ENCODE data around the gene ATM.
A peak's percentile ranks its signal among the peaks of the same experiment; 100 is the strongest.

The ATM gene, protein sequence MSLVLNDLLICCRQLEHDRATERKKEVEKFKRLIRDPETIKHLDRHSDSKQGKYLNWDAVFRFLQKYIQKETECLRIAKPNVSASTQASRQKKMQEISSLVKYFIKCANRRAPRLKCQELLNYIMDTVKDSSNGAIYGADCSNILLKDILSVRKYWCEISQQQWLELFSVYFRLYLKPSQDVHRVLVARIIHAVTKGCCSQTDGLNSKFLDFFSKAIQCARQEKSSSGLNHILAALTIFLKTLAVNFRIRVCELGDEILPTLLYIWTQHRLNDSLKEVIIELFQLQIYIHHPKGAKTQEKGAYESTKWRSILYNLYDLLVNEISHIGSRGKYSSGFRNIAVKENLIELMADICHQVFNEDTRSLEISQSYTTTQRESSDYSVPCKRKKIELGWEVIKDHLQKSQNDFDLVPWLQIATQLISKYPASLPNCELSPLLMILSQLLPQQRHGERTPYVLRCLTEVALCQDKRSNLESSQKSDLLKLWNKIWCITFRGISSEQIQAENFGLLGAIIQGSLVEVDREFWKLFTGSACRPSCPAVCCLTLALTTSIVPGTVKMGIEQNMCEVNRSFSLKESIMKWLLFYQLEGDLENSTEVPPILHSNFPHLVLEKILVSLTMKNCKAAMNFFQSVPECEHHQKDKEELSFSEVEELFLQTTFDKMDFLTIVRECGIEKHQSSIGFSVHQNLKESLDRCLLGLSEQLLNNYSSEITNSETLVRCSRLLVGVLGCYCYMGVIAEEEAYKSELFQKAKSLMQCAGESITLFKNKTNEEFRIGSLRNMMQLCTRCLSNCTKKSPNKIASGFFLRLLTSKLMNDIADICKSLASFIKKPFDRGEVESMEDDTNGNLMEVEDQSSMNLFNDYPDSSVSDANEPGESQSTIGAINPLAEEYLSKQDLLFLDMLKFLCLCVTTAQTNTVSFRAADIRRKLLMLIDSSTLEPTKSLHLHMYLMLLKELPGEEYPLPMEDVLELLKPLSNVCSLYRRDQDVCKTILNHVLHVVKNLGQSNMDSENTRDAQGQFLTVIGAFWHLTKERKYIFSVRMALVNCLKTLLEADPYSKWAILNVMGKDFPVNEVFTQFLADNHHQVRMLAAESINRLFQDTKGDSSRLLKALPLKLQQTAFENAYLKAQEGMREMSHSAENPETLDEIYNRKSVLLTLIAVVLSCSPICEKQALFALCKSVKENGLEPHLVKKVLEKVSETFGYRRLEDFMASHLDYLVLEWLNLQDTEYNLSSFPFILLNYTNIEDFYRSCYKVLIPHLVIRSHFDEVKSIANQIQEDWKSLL (N-terminal part only)

DNA sequence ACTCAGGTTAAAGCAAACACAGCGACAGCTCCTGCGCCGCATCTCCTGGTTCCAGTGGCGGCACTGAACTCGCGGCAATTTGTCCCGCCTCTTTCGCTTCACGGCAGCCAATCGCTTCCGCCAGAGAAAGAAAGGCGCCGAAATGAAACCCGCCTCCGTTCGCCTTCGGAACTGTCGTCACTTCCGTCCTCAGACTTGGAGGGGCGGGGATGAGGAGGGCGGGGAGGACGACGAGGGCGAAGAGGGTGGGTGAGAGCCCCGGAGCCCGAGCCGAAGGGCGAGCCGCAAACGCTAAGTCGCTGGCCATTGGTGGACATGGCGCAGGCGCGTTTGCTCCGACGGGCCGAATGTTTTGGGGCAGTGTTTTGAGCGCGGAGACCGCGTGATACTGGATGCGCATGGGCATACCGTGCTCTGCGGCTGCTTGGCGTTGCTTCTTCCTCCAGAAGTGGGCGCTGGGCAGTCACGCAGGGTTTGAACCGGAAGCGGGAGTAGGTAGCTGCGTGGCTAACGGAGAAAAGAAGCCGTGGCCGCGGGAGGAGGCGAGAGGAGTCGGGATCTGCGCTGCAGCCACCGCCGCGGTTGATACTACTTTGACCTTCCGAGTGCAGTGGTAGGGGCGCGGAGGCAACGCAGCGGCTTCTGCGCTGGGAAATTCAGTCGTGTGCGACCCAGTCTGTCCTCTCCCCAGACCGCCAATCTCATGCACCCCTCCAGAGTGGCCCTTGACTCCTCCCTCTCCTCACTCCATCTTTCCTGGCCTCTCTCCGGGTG lies at the start of gene ATM, which contains the start of gene NPAT:
TSS of gene ATM (plus strand) at position 494 of the 774 bp plus-strand sequence. CDS start 4,558 bp downstream, outside the sequence.
TSS of gene NPAT (minus strand) at position 65 of the 774 bp plus-strand sequence. CDS start 102 bp downstream, outside the sequence.
- in situ Hi-C loops (cut with HindIII; ENCODE audit: low sequenced_read_pairs) = loop anchor here (5.0 kb wide), 1 partner anchor 35 kb away; no protein-coding TSS in a partner anchor
- peak within 1 kb of the TSS; percentile 84 for H3K4me3 ChIP-seq (ENCODE audit: low read depth, low read length)
- DNase-seq (ENCODE audit: low read depth) = peak; percentile 98
- TF ChIP-seq, protein P1, sequence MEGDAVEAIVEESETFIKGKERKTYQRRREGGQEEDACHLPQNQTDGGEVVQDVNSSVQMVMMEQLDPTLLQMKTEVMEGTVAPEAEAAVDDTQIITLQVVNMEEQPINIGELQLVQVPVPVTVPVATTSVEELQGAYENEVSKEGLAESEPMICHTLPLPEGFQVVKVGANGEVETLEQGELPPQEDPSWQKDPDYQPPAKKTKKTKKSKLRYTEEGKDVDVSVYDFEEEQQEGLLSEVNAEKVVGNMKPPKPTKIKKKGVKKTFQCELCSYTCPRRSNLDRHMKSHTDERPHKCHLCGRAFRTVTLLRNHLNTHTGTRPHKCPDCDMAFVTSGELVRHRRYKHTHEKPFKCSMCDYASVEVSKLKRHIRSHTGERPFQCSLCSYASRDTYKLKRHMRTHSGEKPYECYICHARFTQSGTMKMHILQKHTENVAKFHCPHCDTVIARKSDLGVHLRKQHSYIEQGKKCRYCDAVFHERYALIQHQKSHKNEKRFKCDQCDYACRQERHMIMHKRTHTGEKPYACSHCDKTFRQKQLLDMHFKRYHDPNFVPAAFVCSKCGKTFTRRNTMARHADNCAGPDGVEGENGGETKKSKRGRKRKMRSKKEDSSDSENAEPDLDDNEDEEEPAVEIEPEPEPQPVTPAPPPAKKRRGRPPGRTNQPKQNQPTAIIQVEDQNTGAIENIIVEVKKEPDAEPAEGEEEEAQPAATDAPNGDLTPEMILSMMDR (IDR thresholded peaks at IDR 0.05; ENCODE audit: low read depth, low read length, missing control alignments) = peak; percentile 84

DNA sequence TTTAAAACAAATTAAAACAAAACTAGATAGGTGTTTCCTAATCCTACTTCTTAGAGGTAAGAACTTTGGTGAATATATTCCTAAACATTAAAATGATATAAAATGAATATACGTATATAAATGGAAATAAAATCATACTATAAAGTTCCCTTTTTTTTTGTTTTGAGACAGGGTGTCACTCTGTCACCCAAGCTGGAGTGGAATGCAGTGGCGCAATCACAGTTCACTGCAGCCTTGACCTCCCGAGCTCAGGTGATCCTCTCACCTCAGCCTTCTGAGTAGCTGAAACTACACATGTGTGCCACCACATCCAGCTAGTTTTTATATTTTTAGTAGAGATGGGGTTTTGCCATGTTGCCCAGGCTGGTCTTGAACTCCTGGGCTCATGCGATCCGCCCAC lies 45.3 kb upstream of the ATM start:
- no peak overlapping the region for H3K4me3 ChIP-seq (ENCODE audit: low read depth, low read length)
- TF ChIP-seq, protein P1 (IDR thresholded peaks at IDR 0.05; ENCODE audit: low read depth, low read length, missing control alignments) = no peak
- in situ Hi-C loops (cut with HindIII; ENCODE audit: low sequenced_read_pairs) = no loop called here
- DNase-seq (ENCODE audit: low read depth) = no peak

DNA sequence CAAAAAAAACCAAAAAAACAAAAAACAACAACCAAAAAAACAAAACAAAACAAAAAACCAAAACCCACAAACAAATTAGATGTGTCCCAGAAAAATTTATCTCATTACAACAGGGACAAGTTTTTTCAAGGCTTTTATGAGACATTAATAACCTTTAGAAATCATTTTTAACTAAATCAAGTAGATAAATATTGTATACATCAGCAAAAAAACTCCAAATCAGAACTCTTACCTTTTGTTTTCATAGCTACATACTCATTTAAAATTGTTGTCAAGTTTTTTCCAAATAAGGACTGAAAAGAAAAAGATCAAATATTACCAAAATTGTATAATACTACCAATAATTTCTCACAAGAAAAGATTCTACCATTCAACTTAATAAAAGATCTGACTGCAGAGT lies 29.1 kb upstream of the ATM start:
- no peak overlapping the region for H3K4me3 ChIP-seq (ENCODE audit: low read depth, low read length)
- TF ChIP-seq, protein P1 (IDR thresholded peaks at IDR 0.05; ENCODE audit: low read depth, low read length, missing control alignments) = no peak
- in situ Hi-C loops (cut with HindIII; ENCODE audit: low sequenced_read_pairs) = no loop called here

DNA sequence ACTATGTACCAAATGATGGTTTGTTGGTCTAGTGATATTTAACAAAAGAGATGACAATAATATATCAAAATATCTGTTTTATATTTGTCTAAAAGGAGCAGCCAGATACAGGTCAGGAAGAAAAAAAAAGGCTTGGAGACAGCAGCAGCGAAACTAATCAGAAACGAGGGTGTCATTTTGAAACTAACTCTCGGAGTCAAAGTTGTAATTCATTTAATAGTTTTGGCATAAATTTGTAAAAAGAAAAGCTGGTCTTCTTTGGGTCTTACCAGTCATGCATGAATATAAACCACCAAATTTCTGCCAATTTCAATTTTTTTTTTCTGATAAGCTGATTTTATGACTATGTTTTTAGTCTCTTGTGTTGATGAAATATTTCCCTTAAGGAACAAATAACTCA lies 26.0 kb upstream of the ATM start:
- in situ Hi-C loops (cut with HindIII; ENCODE audit: low sequenced_read_pairs) = no loop called here
- TF ChIP-seq, protein P1 (IDR thresholded peaks at IDR 0.05; ENCODE audit: low read depth, low read length, missing control alignments) = no peak
- DNase-seq (ENCODE audit: low read depth) = no peak
- H3K4me3 ChIP-seq (ENCODE audit: low read depth, low read length) = no peak overlapping the region

More for the DNA sequence above, 29.1 kb upstream of the ATM start:
- no peak for DNase-seq (ENCODE audit: low read depth)

DNA sequence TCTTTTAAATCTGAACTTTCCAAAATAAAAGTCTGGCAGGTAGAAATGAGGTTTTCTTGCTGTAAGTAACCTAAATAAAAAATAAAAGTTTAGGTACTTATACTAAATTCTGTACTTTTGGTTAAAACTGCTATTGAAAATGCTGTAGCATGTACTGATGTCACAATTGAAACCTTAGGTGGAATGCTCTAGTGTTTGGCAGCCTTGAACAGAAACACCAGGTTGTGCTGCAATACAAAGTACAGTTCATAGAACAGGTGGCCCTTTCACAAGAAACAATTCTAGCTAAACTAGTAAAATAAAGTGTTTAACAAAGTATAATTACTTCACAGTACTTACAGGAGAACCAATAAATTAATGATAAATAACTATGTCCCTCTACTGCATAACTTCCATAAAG lies 25.5 kb upstream of the ATM start:
- no peak for DNase-seq (ENCODE audit: low read depth)
- in situ Hi-C loops (cut with HindIII; ENCODE audit: low sequenced_read_pairs) = no loop called here
- TF ChIP-seq, protein P1 (IDR thresholded peaks at IDR 0.05; ENCODE audit: low read depth, low read length, missing control alignments) = no peak
- no peak overlapping the region for H3K4me3 ChIP-seq (ENCODE audit: low read depth, low read length)

Measured in astrocyte of the cerebellum (primary cell).